SK-N-MC (cell line): ENCODE data around the gene CDH10.

Source experiments
- EZH2 ChIP-seq: fragments of 200-600 bp; sonication (generic); IDR thresholded peaks from one replicate; pipeline ENCODE4 v1.6.1; 2017; ENCODE audit warnings: antibody characterized with exemption
- FOXP2 ChIP-seq: optimal IDR thresholded peaks from 2 replicates; pipeline ENCODE3; 2011; ENCODE audit warnings: mild to moderate bottlenecking, moderate library complexity; ENCODE audit not compliant: insufficient read depth; ENCODE audit errors: extremely low read length, control extremely low read depth
- POLR2AphosphoS5 ChIP-seq: IDR thresholded peaks from 2 replicates; pipeline ENCODE4 v1.6.1; 2012; ENCODE audit warnings: mild to moderate bottlenecking, low read depth, low read length, borderline replicate concordance

DNA sequence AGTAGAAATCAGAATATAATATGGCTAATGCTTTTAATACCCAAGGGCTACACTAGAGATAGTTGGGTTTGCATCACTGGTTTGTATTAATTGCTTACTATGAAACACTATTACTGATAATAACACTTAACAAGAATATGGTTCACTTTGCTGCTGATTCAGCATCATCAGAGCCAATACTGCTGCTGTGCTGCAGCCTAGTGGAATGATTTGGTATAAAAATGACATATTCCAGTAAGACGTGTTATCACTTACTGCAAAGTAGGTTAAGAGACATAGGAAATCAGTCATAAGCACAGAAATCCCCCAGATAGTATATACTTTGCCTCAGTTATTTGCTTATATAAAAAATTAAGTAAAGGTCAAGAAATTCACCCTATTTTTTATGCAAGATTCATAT is 2.8 kb downstream of the CDH10 start:
- TF ChIP-seq POLR2AphosphoS5 (no peak), EZH2 (no peak), FOXP2 (no peak)
